Measurements from ENCODE around the gene EPHB4.

GRCh38 chr7:100873599-100874299, 46.4 kb upstream of the EPHB4 start:
- TF ChIP-seq, protein P1, sequence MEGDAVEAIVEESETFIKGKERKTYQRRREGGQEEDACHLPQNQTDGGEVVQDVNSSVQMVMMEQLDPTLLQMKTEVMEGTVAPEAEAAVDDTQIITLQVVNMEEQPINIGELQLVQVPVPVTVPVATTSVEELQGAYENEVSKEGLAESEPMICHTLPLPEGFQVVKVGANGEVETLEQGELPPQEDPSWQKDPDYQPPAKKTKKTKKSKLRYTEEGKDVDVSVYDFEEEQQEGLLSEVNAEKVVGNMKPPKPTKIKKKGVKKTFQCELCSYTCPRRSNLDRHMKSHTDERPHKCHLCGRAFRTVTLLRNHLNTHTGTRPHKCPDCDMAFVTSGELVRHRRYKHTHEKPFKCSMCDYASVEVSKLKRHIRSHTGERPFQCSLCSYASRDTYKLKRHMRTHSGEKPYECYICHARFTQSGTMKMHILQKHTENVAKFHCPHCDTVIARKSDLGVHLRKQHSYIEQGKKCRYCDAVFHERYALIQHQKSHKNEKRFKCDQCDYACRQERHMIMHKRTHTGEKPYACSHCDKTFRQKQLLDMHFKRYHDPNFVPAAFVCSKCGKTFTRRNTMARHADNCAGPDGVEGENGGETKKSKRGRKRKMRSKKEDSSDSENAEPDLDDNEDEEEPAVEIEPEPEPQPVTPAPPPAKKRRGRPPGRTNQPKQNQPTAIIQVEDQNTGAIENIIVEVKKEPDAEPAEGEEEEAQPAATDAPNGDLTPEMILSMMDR (conservative IDR thresholded peaks at IDR 0.05; ENCODE audit: low read length) = no peak
- no peak for TF ChIP-seq EZH2phosphoT487 (IDR thresholded peaks at IDR 0.05; ENCODE audit: borderline replicate concordance)

Measured in Loucy (cell line).